Activated naive CD4-positive, alpha-beta T cell (primary cell): ENCODE data around the gene TNFRSF1A.

Source experiments
- DNase-seq, 4 experiments: peaks; one replicate each; lab custom pipeline; 2025; lab: John Stamatoyannopoulos, UW

TNFRSF1A gene

DNA sequence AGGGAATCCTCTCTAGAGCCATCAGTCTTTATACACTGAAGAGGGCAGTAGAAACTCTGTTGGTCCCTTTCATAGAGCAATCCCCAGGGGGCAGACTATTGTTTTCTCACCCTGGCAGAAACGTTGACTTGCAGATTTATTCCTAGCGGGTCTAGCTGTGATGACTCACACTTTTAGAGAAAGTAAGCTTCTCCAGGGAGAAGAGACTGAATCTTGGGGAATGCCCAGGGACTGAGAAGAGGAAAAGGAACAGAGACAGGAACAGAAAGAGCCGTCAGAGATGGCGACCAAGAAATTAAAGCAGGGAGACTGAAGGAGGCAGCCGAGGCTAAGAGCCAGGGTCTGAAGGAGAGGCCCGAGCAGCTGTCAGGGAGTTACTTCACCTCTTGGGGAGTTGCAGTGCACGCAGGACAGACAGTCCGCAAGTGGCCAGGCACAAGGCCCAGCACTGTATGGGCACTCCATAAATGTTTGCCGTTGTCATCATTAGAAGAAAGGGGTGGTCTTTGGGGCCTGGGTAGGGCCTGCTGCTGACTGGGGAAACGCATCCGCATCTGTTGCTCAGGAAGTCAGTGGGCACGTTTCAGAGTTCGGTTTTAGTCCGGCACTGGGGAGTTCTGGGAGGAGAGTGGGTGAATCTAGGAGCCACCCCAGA lies 18.4 kb downstream of the TNFRSF1A start:
- DNase-seq: no peak

DNA sequence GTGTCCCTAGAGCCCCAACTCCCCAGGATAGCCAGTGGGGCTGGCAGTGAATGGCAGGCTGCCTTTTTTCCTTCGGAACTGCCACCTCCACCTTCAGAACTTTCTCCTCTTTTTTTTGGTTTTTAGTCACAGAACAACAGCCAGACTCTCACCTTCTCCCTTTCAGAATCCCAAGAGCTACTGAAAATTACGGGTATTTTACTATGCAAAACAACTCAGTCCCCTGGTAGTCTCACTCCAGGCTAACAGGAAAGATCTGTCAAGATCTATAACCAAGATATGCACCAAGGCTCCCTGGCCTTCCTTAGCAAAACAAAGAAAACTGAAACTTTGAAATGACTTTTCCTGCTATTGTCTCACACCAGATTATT lies 18.9 kb downstream of the TNFRSF1A start:
- no peak for DNase-seq

DNA sequence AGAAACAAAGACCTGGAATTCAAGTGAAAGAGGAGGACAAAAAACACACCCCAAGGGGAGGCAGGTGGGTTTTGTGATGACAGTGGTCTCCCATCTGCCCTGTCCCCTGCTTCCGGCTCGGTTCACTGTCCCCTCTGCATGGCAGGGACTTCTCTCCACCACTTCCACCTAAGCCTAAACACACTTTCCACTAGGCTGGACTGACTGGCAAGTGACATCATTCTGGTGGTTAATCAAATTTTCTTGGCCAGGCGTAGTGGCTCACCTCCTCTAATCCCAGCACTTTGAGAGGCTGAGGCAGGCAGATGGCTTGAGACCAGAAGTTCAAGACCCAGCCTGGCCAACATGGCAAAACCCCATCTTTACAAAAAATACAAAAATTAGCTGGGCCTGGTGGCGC lies 19.5 kb downstream of the TNFRSF1A start:
- DNase-seq: no peak

DNA sequence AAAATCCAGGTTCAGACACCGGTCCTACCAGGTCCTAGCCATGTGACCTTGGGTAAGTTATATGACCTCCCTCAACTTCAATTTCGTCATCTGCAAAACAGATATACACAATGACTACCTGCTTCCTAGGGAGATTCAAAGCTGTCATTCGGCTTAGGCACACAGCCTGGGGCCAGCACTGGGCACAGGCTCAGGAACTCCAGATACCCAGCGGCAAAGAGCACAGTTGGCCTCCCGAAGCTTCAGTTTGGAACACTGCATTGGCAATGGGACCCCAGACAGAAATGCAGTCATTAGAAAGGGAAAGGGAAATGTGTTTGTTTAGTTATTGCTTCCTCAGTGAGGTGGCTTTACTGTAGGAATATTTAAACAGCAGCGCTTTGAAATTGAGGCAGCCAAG lies 20.0 kb downstream of the TNFRSF1A start:
- no peak for DNase-seq

DNA sequence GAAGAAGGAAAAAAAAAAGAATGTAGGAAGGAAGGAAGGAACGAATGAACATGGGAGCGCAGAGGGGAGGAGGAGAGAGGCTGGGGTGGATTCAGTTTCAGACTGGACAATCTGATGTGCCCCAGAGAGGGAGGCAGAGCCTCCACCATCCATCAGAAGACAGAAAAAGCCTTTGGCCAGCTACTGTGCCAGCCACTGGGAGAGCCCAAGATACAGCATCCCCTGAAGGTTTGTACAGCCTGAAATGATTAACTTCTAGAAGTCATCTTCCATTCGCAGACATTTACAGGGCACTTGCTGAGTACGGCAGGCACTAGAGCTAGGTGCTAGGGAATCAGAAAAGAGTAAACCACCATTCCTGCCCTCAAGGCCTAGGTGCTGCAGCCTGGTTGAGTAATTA lies 22.4 kb downstream of the TNFRSF1A start:
- DNase-seq: no peak

DNA sequence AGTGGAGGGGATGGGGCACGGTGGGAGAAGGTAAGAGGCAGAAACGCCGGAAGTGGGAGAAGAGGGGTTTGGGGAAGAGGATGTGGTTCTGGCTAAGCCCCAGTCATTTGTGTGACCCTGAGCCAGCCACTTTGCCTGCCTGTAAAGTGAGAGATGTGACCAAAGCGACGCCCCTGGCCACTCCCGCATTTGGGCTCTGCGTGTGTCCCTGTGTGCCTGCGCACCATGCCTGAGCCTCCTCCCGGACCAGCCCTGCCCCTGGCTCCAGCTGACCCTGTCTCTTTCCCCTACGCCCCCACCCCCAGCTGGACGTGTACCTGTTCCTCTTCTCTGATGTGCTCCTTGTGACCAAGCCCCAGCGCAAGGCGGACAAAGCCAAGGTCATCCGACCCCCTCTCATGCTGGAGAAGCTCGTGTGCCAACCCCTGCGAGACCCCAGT lies 23.4 kb downstream of the TNFRSF1A start:
- DNase-seq: no peak

DNA sequence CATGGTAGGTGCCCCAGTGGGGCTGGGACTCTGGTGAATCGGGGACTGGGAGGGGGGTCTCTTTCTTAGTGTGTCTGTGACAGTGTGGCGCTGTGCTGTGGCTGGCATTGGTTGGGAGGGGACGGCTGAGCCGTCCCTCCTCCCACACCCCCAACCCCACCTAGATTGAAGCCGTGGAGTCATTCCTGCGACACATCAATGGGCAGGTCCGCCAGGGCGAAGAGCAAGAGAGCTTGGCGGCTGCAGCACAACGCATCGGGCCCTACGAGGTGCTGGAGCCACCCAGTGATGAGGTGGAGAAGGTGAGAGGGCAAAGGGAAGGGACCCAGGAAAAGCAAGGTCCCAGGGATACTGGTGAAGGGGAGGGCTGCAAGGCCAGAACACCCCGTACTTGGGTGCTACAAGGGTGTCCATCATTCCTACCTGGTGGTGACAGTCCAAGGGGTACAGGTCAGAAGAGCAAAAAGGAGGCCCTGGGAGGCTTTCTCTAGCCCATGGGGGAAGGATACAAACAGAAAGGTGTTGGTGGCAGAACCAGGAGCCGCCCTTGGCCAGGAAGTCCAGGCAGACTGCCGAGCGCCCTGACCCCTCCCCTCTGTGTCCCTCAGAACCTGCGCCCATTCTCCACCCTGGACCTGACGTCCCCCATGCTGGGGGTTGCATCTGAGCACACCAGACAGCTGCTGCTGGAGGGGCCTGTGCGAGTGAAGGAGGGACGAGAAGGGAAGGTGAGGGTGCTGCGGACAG lies 24.0 kb downstream of the TNFRSF1A start:
- no peak for DNase-seq

DNA sequence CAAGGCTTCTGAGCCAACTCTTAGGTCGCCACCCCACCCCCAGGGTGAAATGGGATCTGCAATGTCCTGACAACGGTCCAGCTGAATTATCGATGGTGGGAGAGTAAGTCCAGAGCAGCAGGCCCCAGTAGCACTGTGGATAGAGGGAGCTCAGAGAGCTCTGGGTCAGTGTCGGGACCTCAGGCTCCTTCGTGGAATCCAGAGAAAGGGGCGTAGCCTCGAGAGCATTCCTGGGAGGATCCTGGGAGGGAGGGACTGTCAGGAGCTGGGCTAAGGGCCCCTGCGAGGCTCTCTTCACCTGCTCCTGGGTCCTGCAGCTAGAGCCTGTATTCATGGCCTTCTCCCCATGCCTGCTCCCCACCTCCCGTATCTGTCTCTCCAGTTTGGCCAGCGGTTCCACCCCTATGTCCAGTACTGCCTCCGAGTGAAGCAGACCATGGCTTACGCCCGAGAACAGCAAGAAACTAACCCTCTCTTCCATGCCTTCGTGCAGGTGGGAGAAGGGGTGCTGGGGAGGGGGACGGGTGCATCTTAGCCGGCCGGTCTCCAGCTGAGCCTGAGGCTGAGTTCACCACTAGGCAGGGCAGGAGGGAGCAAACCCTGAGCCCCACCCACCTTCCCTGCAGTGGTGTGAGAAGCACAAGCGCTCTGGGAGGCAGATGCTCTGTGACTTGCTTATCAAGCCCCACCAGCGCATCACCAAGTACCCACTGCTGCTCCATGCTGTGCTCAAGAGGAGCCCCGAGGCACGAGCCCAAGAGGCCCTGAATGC lies 24.8 kb downstream of the TNFRSF1A start:
- no peak for DNase-seq

DNA sequence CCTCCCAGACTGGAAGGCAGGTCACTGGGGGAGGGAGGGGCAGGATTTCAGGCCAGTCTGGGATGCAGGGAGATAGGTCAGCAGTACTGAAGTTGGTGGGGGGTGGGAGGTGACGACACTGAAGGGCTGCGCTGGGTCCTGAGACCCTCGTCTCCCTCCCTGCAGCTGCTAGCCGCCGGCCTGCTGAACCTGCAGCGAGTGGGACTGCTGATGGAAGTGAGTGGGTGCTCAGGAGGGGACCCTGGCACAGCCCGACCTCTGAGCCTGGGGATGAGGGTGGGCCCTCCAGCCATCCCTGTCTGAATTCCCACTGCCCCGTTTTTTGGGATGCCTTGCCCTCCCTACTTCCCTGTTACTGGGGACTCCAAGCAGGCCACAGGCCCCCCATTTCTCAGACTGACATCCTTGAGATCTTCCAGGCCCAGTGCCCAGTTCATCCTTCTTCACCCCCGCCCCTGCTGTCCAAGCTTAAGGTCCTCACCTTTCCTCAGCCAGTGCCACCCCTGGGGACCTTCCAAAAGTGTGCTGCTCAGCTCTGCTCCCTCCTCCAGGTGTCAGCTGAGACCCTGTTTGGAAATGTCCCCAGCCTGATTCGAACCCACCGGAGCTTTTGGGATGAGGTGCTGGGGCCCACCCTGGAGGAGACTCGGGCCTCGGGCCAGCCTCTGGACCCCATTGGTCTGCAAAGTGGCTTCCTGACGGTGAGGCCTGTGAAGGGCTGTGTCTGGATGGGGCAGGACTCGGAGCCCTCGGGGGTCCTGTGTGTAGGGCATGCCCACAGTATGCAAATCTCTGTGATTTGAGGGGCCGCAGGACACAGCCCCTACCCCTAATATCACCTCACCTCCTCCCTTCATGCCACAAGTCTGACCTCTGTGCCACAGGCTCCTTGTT lies 25.9 kb downstream of the TNFRSF1A start:
- DNase-seq: no peak

DNA sequence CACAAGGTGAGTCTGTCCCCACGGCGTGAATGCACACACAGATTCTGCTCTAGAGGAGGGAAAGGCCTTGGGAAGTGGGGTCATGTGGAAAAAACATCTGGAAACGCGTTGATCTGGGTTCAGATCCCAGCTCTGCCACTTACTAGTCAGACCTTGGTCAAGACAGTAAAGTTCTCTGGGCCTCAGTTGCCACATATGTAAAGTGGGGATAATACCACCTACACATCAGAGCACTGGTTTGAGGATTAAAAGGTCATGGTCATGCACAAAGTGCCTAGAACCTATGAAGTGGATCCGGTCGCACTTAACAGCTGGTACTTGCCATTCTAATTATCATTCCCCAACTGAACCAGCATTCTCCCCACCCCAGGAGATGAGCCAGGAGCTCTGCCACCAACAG lies 26.7 kb downstream of the TNFRSF1A start:
- no peak for DNase-seq

DNA sequence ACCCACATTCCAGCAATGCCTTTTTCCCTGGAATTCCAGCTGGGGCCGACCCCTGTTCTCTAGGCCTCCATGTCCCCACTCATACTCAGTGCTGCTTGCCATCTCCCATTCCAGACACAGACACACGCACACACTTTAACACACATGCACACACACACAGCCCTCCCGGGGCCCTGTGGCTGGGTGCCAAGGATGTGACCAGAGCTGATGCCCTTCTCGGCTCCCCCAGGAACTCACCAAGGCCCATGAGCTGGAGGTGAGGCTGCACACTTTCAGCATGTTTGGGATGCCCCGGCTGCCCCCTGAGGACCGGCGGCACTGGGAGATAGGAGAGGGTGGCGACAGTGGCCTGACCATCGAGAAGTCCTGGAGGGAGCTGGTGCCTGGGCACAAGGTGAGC lies 27.1 kb downstream of the TNFRSF1A start:
- DNase-seq: no peak

DNA sequence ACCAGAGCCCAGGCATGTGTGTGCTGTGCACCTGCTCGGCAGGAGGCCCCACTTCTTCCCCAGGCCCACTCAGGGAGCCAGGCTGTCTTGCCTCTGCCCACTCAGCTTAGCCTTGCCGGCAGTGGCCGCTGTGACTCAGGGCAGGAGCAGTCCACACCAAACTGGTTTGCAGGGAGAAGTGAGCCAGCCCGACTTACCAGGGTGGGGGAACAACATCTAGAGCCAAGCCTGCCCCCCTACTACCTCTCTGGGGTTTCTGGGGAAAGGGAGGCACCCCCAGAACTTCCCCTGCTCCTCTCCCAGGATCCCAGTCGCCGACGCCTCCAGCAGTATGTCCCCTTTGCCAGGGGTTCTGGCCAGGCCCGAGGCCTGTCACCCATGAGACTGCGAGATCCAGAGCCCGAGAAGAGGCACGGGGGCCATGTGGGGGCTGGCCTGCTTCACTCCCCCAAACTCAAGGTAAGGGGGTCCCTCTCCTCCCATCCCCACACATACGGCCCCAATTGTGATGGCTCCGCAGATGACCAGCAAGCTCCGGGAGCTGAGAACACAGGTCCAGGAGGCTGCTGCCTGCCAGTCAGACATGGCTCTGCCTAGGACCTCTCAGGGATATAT lies 28.4 kb downstream of the TNFRSF1A start:
- DNase-seq: no peak

DNA sequence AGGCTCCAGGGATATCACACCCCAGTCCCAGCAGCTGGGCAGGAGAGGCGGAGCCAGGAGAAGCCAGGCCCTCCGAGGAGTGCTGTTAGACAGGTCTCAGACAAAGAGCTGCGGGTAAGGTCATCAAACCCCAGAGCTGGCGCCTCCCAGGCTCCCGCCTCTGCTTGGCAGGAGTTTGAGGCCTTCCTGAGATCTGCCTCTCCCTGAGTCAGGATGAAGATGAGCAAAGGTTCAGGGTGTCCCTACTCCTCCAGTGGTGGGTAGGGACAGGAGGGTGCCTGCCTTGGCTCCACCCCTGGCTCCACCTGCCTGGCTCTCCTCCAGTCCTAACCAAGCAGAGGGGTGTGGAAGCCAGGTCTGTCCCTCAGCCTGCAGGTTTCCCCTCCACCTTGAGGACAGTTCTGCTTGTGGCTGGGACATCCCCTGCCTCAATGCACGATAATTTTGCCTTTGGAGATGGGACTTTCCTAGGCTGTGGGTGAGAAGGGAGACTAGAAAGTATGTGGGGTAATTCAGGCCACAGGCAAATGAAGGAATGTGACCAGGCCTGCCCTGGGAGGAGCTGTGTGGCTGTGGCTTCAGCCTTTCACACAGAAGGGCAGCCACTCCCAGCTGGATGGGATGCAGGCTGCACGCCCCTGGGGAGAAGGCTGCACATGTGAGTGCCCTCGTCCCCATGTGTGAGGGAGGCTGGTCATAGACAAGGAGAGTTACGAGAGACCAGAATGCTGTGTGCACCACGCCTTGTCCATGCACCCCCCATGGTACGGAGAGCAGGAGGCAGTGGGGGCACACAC lies 29.1 kb downstream of the TNFRSF1A start:
- DNase-seq: no peak

DNA sequence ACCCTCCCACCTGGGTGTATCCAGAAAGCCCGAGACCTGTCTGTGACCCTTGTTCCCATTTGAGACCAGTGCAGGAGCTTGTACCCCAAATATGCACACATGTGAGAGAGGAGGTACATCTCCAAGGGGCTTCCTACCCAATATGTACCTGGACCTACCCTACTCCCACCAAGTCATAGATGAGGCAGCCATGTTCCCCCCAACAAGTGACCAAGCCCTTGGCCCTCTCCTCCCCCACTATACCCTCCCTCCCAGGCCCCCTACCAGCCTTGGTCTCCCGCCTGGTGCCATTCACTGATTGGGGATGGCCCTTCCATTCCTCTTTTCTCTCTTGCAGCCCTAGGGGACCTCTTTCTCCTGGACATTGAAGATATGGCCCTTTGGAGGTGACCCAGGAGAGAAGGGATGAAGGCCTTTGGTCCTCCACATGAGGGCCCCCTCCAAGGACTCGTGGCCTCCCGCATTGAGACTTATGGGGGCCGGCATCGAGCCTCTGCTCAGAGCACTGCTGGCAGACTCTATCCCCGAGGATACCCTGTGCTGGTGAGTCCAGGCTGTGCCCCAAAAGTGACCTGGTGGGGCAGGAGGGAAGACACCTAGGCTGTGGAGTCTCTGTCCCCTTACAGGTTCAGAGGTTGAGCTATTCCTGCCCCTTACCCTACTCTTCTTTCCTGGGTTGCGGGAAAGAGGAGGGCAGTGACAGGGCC lies 29.9 kb downstream of the TNFRSF1A start:
- no peak for DNase-seq

DNA sequence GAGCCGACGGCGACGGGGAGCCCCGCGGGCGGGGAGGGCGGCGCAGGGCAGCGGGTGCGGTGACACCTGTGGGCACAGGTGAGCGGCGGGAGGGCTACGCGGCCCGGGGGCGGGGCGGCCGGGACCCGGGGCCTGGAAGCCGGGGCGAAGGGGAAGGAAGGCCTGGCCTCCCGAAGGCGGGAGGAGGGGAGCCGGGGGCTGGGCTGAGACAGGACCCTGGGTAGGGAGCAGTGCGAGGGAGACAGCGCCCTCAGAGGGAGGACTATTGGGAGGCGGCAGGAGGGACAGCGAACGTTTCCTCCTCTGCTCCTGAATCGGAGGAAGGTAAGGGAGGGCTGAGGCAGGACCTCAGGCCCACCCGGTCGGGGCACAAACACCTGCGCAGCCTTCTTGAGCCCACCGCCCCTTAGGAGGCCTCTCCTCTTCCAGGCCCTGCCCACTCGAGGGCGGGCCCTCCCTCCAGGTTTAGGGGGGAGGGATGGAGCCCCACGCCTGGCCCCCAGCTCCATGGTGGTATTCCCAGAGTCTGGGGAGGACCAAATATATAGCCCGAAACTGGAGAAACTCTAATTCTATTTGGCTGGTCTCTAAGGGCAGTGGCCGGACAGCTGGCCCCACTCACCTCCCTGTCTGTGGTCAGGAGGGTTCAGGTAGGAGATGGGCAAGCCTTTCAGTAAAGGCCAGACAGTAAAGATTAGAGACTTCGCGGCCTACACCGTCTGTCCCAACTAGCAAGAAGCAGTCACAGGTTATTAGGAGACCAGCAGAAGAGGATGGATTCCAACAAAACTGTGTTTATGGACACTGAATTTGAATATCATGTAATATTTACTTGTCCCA lies 30.9 kb downstream of the TNFRSF1A start:
- no peak for DNase-seq

DNA sequence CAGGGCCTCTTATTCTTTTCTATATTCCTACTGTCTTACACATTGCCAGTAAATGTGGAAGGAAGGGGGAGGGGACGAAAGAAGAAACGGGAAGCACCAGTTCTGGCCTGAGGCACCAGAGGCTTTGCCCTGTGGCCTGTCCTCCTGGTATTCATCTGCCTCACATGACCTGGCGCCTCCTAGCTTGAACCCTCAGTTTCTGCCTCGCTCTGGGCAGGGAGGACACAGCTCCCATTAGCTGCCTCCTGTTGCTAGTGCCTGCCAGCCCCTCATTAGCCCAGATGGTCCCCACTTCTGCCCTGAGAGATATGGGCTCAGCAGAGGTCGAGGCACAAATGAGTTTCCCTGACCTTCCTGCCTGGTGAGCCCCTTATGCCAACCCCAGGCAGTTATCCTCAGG lies 34.3 kb downstream of the TNFRSF1A start:
- no peak for DNase-seq

DNA sequence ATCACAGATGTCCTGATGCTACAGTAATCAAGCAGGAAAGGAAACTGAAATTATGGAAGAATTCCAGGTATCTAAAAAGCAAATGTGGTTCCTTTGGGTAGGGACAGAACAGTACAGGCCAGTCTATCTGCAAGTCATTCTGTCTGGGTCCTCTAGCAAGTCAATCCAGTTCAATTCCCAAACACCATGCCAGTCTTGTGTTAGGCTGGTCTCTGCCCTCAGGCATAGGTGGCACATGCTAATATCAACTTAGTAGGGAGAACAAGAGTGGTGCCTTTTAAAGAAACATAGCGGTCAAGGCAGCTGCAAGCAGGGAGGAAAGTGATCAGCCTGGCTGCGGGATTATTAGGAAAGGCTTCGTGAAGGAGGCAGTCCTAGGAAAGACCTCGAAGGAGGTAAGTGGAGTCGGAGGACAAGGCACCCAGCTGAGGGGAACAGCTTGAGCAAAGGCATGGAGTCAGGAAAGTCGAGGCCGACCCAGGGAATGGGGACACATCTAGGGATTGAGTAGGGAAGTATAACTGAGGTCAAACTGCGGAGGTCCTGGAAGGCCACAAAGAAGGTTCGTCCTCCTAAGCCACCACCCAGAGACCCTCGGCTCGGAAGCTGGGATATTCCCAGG lies 35.2 kb downstream of the TNFRSF1A start:
- DNase-seq: no peak

DNA sequence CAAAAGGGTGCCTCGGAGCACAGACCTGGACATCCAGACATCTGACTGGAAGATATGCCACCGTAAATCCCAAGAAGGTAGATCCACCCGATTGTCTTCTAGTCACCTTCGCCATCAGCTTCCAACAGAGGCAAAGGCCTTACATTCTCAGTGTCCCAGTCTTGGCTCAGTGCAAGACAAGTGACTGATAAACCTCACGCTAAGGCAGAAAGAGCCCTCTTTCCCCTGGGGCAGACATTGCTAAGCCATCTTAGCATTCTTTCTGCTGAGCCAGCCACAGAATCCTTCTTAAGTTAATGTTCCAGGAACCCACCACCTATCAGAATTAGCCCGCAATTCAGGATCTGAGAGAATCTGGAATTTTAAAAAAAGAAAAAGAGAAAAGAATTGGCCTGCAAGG lies 35.7 kb downstream of the TNFRSF1A start:
- DNase-seq: no peak

DNA sequence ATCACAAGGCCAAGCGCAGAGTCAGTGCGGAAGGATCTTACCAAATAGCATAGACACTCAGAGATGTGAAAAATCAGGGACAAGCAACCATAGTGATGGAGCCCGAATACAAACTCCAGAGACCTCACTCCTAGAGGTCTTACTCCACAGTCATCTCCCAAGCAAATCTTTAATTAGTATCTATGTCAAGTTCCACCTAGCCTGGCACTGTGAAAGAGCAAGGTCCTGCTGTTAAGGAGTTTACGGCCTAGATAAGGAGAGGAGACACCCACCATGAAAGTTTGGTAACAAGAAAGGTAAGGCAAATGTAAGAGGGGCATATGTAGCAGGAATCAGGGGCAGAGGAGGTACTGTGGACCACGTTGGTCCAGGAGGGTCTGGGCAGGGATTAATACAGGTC lies 38.8 kb downstream of the TNFRSF1A start:
- no peak for DNase-seq
